GM19035 (cell line): Measurements from ENCODE around the gene CSNK1G1.
"Not testable (repeated sequence)": the region's sequence is repeated elsewhere in the genome, so short reads cannot be mapped to it uniquely, and the experiment has no call there.

ENCODE experiments used
- ATAC-seq: cut with Tn5 transposase; IDR thresholded peaks from one replicate; pipeline ENCODE4 v1.9.1; 2021; ENCODE audit not compliant: unreplicated experiment

The CSNK1G1 gene

DNA sequence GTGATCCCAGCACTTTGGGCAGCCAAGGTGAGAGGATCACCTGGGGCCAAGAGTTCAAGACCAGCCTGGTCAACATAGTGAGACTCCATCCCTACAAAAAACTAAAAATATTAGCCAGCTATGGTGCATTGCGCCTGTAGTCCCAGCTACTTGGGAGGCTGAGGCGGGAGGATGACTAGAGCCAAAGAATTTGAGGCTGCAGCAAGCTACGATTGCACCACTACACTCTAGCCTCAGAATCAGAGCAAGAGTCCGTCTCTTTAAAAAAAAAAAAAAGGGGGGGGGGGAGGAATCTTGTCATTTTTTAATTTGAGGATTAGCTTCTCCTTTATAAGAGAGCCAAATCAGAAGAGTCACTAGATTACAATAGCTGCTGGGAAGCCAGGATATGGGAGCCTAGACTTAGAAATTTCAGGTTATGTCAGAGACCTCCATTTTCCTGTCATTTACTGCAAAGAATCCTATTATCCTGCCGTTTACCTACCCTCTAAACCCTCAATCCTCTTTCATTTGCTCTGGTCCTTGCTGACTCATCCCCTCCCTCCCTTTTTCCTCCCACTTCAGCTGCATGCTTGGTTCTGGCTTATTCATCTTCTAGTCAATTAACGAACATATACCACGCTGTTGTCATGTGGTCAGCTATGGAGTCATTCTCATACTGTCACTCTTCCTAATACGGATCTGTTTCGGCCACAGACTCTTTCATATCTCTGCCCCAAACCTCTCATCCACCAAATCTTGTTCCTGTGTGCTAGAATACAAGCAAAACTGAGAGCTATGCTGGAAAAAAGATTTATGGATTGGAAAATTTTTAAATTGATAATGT is 109.4 kb downstream of the CSNK1G1 start:
- ATAC-seq = peak; percentile 82

DNA sequence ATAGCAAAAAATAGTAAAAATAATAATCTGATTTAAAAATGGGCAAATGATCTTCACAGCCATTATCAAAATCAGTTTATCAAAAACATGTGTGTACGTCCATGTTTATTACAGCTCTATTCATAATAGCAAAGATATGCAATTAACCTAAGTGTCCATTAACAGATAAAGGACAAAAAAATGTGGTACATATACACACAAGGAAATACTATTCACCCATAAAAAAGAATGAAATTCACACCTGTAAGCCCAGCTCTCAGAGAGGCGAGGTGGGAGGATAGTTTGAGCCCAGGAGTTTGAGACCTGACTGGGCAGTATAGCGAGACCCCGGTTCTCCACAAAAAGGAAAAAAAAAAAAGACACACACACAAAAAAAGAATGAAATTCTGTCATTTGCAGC is 110.6 kb downstream of the CSNK1G1 start:
- no peak for ATAC-seq

DNA sequence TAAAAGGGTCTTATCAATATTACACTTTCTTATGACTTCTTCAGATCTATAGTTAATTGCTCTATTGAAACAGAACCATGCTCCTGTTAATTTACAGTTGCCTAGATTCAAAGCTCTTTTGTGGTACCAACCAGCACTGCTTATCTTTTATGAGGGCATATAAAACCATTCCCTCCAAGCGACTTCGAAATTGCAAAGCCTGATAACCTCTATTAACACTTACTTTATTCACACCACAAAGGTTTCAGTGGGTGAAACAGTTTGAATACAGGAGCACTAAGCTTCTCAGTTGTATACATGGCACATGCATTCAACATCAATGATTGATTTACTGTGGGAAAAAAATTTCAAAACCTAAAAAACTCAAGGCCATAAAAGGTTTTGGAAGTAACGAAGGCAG is 118.3 kb downstream of the CSNK1G1 start:
- ATAC-seq = no peak

DNA sequence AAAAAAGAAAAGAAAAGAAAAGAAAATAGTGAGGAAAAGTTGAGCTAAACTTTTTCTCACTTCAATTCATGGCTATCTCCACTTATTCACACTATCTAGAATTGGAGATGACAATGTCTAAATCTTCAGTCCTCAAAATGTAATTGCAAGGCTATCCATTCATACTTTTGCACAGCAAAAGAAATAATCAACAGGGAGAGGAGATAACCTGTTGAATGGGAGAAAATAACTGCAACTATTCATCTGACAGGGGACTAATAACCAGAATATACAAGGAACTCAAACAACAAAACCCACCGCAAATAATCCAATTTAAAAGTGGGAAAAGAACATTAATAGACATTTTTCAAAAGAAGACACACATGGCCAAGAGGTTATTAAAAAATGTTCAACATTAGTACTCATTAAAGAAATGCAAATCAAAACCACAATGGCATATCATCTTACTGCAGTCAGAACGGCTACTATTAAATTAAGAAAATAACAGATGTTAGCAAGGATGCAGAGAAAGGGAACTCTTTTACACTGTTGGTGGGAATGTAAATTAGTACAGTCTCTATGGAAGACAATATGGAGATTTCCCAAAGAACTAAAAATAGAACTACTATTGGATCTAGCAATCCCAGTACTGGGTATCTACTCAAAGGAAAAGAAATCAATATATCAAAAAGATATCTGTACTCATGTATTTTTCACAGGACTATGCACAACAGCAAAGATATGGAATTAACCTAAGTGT is 119.6 kb downstream of the CSNK1G1 start:
- no peak for ATAC-seq

DNA sequence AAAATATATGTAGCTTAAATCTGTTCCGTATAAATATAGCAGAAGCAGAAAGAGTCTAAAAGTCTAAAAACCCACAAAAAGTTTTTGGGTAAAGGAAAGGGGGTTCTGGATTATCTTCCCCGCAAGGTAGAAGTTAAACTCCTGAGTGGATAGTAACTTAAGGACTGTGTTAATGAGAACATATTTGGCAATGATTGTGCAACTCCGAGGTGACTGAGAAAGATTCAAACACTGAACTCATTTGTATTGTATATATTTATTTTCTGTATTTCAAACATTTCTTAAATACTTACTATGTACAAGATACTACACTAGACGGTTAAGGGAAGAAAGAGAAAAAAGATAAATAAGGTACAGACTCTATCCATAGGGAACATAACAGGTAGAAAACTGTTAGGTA is 120.4 kb downstream of the CSNK1G1 start:
- no peak for ATAC-seq

DNA sequence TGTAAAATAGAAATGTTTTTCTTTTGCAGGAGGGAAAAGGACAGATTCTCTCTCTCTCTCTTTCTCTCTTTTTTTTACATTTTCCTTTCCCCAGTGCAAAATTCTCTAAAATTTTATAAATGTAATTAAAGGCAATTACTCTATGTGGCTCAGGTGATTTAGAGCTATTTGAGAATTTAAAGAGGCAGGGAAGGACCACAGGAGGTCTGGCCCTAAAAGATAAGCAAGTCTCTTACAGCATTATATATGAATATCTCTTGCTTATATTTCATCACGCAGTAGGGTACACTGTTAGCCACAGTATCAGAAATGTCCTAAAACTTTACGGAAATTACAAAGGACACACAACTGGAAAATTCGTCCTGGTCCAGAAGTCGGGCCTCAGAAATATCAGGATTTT is 122.7 kb downstream of the CSNK1G1 start:
- ATAC-seq = no peak

DNA sequence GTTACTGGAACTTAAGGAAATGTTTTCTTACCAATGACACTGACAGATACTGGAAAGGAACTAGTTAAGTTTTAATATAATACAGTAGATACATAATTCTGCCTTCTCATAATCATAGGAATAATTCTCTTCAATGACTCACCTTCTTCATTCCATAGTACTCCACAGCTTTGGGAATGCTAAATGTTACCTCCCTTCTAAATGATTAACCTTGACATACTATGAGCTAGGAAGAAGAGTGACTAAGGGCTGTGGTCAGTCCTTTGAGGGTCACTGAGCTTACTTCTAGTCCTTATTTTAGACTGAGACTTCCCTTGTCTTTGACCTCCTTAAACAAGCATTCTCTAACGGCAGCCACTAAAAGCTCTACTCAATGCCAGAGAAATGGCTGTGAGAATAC is 123.6 kb downstream of the CSNK1G1 start:
- no peak for ATAC-seq

DNA sequence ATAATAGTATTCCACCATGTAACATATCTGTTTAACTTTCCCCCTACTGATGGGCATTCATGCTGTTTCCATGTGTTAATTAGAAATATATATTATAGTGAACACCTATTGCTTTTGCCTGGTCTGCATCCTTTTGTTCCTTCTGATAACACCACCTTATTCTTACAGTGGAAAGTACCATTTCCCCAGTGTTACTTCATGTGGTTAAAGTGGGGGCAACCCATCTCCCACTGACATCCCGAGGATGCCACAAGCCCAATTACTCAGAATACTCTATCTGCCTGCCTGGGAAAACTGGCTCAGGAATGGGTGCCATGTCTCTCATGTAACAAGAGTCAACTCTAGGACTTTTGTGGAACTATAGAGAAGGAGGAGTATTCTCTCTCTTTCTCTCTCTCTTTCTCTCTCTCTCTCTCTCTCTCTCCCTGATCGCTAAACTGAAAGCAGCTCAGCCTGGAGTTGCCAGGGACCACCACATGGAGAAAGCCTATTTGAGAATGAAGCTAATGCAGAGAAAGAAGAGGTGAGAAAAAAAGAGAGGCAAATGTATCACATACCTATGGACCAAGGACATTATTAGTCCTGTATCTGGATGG is 126.7 kb downstream of the CSNK1G1 start:
- no peak for ATAC-seq

DNA sequence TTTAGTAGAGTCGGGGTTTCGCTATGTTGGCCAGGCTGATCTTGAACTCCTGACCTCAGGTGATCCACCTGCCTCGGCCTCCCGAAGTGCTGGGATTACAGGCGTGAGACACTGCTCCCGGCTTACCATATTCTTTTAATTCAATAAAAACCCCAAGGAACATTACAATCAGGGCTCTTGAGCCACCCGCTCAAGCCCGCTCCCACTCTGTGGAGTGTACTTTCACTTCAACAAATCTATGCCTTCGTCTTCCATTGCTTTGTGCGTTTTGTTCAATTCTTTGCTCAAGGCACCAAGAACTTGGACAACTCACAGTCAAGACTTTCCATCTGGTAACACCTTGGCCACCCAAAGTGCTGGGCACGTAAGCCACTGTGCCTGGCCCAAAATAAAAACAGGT is 130.2 kb downstream of the CSNK1G1 start:
- ATAC-seq = no peak

DNA sequence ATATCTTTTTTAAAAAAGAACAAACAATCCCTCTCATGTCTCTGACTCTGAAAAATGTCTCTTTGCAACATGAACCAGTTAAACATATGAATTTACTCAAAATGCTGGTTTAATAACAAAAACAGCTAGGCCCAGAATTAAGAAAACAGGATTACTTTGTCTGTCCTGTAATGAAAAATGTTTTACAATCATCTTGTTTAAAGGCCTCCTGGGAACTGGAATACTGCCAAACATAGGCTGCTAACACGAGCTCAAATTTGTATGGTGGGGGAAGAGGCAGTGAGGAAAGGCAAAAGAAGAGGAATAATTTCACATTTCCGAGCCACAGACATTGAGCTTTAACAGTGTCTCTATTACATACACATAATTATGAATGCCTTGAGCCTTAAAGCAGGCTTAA is 131.5 kb downstream of the CSNK1G1 start:
- ATAC-seq = no peak

DNA sequence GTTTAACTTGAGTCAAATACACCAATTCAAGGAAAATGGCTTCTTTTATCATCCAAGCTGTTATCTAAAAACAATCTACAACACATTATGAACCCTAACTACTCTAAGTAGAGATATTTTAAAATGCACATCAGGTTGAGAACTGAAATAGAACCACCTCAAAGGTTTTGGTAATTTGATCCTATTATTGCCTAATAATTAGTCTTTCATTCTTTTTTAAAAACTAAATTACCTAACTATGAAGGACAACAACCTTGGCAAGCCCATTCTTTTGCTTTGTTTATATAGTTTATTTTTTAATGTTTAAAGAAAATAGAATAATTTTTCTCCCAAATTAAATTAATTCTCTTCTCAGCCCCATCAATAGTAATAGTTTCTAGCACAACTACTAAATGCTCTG is 132.1 kb downstream of the CSNK1G1 start:
- ATAC-seq = no peak

DNA sequence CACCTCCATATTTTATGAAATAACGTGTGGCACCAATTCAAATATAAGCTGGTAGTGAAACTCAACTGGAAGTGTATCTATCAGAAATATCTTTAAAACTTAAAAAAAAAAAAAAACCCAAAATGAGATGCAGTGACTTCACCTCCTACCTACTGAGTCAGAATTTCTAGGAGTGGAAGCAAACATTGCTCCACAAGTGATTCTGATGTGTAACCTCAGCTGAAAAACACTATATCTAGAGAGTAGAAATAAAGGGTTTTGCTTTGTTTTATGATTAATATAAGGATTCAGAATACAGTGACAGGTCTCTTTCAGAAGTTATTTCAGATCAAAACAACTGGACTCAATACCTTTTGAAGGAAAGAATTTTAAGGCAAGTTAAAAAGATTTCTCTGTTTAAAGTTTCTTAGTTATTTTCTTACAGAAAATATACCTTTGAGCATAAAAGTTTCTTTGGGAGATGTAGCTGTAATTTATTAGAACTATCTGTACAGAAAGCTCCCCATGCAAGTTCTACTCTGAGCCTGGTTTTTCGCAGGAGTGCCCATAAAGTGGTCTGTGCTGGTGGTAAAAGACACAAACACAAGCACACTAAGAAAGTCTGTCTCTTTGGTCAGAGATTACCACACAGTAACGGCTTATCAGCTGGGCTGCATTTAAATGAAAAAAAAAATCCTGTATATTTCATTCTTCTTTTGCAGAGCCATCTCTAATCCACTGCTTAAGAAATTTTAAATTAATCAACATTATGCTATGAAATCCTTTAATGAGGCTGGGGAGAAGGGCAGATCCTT is 133.2 kb downstream of the CSNK1G1 start:
- no peak for ATAC-seq

DNA sequence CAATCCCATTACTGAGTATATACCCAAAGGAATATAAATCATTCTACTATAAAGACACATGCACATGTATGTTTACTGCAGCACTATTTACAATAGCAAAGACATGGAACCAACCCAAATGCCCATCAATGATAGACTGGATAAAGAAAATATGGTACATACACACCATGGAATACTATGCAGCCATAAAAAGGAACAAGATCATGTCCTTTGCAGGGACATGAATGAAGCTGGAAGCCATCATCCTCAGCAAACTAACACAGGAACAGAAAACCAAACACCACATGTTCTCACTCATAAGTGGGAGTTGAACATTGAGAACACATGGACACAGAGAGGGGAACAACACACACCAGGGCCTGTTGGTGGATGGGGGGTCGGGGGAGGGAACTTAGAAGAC is 134.1 kb downstream of the CSNK1G1 start:
- not testable (repeated sequence) for ATAC-seq

DNA sequence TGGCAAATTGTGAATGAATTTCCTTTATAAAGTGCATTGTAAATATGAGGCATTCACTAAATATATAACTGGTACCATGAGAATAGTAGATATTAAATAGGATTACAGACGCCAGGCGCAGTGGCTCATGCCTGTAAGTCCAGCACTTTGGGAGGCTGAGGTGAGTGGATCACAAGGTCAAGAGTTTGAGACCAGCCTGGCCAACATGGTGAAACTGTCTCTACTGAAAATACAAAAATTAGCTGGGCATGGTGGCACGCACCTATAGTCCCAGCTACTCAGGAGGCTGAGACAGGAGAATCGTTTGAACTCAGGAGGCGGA is 138.6 kb downstream of the CSNK1G1 start:
- not testable (repeated sequence) for ATAC-seq

DNA sequence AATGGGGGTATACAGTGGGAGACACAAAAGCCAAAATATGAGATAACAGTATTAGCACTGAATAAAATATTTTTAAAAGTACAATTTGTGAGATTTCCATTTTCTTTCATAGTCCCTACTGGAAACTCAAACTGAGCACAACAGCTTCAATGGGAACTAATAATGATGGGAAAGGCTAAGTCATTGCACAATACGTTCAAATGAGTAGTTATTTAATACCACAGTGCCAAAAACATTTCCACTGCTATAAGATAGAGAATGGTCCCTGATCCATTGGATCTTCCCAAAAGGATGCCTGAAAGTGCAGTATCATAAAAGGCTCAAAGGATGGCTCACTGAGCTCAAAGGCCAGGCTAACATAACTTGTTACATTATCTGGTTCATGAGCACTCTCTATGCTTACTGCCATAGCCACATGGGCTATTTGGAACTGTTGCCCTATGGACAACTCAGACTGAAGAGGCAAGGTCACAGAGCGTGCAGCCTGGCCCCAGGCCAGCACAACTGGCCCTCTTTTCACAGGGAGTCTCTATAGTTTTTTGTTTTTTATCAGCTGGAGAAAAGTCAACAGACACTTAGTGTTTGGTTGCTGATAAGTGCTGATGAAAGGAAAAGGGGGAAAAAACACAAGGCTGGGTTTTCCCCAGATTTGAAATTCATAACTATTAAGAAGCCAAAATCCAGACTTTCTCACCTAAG is 139.1 kb downstream of the CSNK1G1 start:
- no peak for ATAC-seq

DNA sequence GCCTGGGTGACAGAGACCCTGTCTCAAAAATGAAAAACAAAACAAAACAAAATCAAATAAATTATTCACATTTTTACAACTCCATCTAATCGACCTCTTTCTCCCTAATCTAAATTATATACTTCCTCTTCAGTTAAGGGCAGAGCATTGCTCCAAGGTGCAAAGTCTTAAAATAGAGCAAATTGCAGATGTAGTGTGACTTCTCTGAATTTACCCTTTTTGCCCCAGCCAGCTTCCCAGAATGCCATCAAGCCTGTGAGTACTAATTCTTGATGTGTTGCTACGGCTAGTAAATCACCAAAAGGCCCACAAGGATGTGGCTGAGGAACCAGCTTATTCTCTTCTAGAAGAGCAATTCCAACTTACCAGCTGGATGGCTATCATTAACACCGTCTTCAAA is 139.8 kb downstream of the CSNK1G1 start:
- ATAC-seq = no peak

DNA sequence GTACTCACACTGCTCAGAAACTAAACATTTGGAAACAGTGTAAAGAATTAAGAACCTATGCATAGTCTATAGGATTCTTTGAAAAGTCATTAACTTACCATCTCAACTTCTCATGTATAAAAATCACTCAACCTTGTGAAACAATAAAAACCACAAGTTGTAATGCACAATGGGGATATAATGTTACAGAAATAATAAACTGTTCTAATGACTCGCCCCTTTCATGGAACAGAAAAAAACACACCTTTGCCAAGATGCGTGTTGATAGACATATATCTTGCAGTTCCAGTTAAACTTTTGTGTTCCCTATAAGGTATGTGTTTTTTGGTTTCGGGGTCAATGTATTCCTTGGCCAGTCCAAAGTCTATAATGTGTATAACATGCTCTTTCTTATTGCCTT is 142.3 kb downstream of the CSNK1G1 start:
- no peak for ATAC-seq

DNA sequence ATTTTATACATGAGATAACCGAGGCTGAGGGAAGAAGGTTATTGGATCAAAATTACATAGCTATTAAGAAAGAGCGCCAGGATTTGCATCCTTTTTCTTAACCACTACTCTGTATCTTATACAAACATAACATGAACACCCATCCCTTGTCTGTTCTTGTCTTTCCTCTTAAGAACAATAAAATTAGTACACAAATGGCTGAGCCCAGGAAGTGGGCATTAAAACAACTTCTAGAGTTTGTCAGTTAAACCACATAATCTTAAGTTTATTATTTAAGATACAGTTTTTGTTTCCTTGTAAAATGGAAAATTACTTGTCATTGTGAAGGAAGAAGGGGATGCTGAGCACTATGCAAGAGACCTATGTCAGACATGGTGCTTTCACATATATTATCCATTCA is 144.3 kb downstream of the CSNK1G1 start:
- ATAC-seq = no peak

DNA sequence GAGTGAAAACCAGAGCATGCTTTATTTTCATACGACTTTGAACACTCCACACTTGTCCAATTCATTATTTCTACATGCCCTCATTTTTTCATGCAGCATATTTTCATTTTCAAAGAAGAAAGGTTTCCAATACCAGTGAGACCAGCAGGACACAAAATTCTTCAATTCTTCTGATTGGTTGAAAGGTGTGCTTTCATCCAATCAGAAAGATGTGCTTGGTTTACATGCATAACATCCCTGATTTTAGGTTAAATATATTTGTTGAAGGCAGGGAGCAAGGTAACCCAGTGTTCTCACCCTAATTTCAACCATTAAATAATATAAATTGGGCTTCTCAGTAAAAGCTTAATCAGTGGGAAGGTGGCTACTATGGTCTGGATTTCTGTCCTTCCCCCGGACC is 145.6 kb downstream of the CSNK1G1 start:
- ATAC-seq = no peak

DNA sequence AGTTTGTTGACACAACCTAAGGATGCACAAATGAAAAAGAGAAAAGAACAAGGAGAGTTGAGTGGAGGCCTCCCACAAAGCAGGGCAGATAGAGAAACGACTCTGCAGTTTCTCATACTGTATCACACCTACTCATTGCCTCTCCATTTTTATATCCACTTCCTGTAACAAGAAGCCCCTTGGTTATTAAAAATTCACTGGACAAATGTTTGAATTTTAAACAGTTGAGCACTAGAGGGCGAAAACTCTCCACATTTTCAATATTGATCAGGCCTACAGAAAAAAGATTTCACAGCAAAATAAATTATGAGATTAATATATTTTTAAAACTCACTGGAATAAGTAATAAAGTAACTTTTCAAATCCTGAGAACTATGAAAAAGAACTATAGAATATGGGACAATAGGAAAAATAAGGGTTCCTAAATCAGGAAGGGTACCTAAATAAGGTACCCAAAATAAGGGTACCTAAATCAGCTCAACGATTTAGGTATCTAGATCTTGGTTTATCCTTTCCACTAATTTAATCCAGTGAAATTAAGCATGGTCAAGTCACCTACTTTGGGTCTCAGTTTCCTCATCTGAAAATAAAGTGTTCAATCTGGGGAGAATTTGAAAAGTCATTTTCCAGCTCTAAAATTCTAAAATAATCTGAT is 146.2 kb downstream of the CSNK1G1 start:
- no peak for ATAC-seq
